GM23338 (cell line): ENCODE measurements around the gene PCNT. TPM values are rescaled to one million over a fixed set of nuclear protein-coding genes. Genes with fewer than 3 reads are reported as not detected.

Experiments
- ATAC-seq: fragments of 200-7000 bp; cut with Tn5 transposase; 3 replicates; pipeline ENCODE4 v1.9.1; 2020
- DNase-seq: peaks from one replicate; pipeline ENCODE4 v3.0.0-alpha.2; 2015; ENCODE audit warnings: low spot score
- H2AFZ ChIP-seq: fragments of 200-600 bp; sonication (generic); 2 replicates; pipeline ENCODE4 v1.8.0; 2016; ENCODE audit warnings: antibody characterized with exemption, mild to moderate bottlenecking, moderate library complexity
- H3F3A ChIP-seq: fragments of 200-600 bp; sonication (generic); replicated peaks from 2 replicates; pipeline ENCODE4 v1.8.0; 2017; ENCODE audit warnings: antibody characterized with exemption, mixed run types, low read depth
- H3K27ac ChIP-seq: fragments of 200-600 bp; sonication (generic); 2 replicates; pipeline ENCODE4 v1.6.1; 2016; ENCODE audit warnings: low read depth
- H3K27me3 ChIP-seq: fragments of 200-600 bp; sonication (generic); 2 replicates; pipeline ENCODE4 v1.8.0; 2016; ENCODE audit warnings: mild to moderate bottlenecking, mixed run types, moderate library complexity; ENCODE audit not compliant: insufficient read depth
- H3K36me3 ChIP-seq: fragments of 200-600 bp; sonication (generic); 2 replicates; pipeline ENCODE4 v1.8.0; 2016; ENCODE audit warnings: mild to moderate bottlenecking; ENCODE audit not compliant: insufficient read depth
- H3K4me1 ChIP-seq: fragments of 200-600 bp; sonication (generic); 2 replicates; pipeline ENCODE4 v1.8.0; 2016; ENCODE audit warnings: mild to moderate bottlenecking, moderate library complexity; ENCODE audit not compliant: insufficient read depth
- H3K4me2 ChIP-seq: fragments of 200-600 bp; sonication (generic); 2 replicates; pipeline ENCODE4 v1.7.1; 2017; ENCODE audit warnings: mixed run types
- H3K4me3 ChIP-seq: fragments of 200-600 bp; sonication (generic); 2 replicates; pipeline ENCODE4 v1.6.1; 2016; ENCODE audit warnings: mixed run types
- H3K79me2 ChIP-seq: fragments of 200-600 bp; sonication (generic); replicated peaks from 2 replicates; pipeline ENCODE4 v1.8.0; 2017; ENCODE audit warnings: mild to moderate bottlenecking; ENCODE audit not compliant: insufficient read depth
- H3K9me2 ChIP-seq: fragments of 200-600 bp; sonication (generic); 2 replicates; pipeline ENCODE4 v1.8.0; 2017; ENCODE audit not compliant: insufficient read depth
- H4K20me1 ChIP-seq: fragments of 200-600 bp; sonication (generic); replicated peaks from 2 replicates; pipeline ENCODE4 v1.8.0; 2017; ENCODE audit warnings: mild to moderate bottlenecking; ENCODE audit not compliant: insufficient read depth
- H3K27ac Mint-ChIP-seq: 2 replicates; pipeline ENCODE4 v1.8.0; 2020; ENCODE audit warnings: inconsistent platforms, mild to moderate bottlenecking, moderate library complexity, mixed read lengths
- H3K27me3 Mint-ChIP-seq: 3 replicates; pipeline ENCODE4 v1.8.0; 2022; ENCODE audit warnings: low read depth, mild to moderate bottlenecking, moderate library complexity, mixed read lengths, inconsistent platforms; ENCODE audit not compliant: insufficient read depth, poor library complexity
- H3K36me3 Mint-ChIP-seq: 3 replicates; pipeline ENCODE4 v1.8.0; 2021; ENCODE audit warnings: low read depth, mild to moderate bottlenecking, inconsistent platforms, moderate library complexity, mixed read lengths
- H3K4me1 Mint-ChIP-seq: 3 replicates; pipeline ENCODE4 v1.8.0; 2020; ENCODE audit warnings: mild to moderate bottlenecking, inconsistent platforms, mixed read lengths
- H3K4me3 Mint-ChIP-seq: 3 replicates; pipeline ENCODE4 v1.8.0; 2021; ENCODE audit warnings: moderate library complexity, mild to moderate bottlenecking, inconsistent platforms, mixed read lengths
- H3K9me3 Mint-ChIP-seq: 3 replicates; pipeline ENCODE4 v1.8.0; 2020; ENCODE audit warnings: moderate library complexity, mild to moderate bottlenecking, inconsistent platforms, mixed read lengths
- ETS1 ChIP-seq: IDR thresholded peaks from 2 replicates; pipeline ENCODE4 v1.6.1; 2016; ENCODE audit warnings: antibody characterized with exemption
- EZH2 ChIP-seq: fragments of 200-600 bp; sonication (generic); IDR thresholded peaks from one replicate; pipeline ENCODE4 v1.8.0; 2017; ENCODE audit warnings: antibody characterized with exemption, mild to moderate bottlenecking, low read depth; ENCODE audit not compliant: unreplicated experiment
- EZH2phosphoT487 ChIP-seq: fragments of 200-600 bp; sonication (generic); IDR thresholded peaks from one replicate; pipeline ENCODE4 v1.8.1; 2018; ENCODE audit warnings: antibody characterized with exemption; ENCODE audit not compliant: unreplicated experiment
- NANOG ChIP-seq: IDR thresholded peaks from 2 replicates; pipeline ENCODE4 v1.6.1; 2016; ENCODE audit warnings: antibody characterized with exemption, borderline replicate concordance
- STAT1 ChIP-seq: IDR thresholded peaks from one replicate; pipeline ENCODE4 v1.6.1; 2016; ENCODE audit warnings: antibody characterized with exemption; ENCODE audit not compliant: unreplicated experiment
- ZNF331 ChIP-seq: fragments of 250-450 bp; sonication (Bioruptor Pico); IDR thresholded peaks from 2 replicates; pipeline ENCODE4 v1.5.0; 2020; ENCODE audit warnings: low read depth, mild to moderate bottlenecking, moderate library complexity
- ZNF462 ChIP-seq: fragments of 250-450 bp; sonication (Bioruptor Pico); IDR thresholded peaks from 2 replicates; pipeline ENCODE4 v1.5.0; 2020; ENCODE audit warnings: mild to moderate bottlenecking, moderate library complexity
- polyA plus RNA-seq: library from polyadenylated mRNA; unstranded; fragments of >200 nt; fragmentation: Nextera tagmentation; extraction: Ambion mirVana; gene quantifications from 2 replicates; pipeline ENCODE4 v1.2.1, GENCODE V29; 2016
- total RNA-seq: library from RNA; depleted of rRNA; stranded (reverse); fragments of >200 nt; shearing (Covaris generic); gene quantifications from 2 replicates; pipeline ENCODE4 v1.2.3, GENCODE V29; 2014

PCNT gene
- total and polyA plus RNA-seq, 2 experiments from 2014 or later, result 39.6 to 46.1 TPM

- TF ChIP-seq ZNF462, result no peak
These were observed 102.5 kb downstream of the PCNT start (continued) for GRCh38 chr21:46426313-46427046.

GRCh38 chr21:46427516-46427915, 103.6 kb downstream of the PCNT start:
- Histone ChIP-seq H3K9me2 (no peaks in the 10 kb centered on the region), H3K4me2 (no peak overlapping the region), H3K27me3 (no peaks in the 10 kb centered on the region), H3K4me1 (peaks cover 13% of the 10 kb centered on the region), H3F3A (0 out of 2 replicates have a peak, but pooled peaks cover 3% of the 10 kb centered on the region), H3K4me3 (no peak overlapping the region), H3K27ac (no peak overlapping the region), H4K20me1 (no peaks in the 10 kb centered on the region), H3K36me3 (peaks cover 3% of the 10 kb centered on the region), H3K79me2 (no peaks in the 10 kb centered on the region), H2AFZ (no peak overlapping the region)
- H3K9me3 Mint-ChIP-seq, result no peaks in the 10 kb centered on the region
- no peak for ATAC-seq
- peaks cover 11% of the 10 kb centered on the region for H3K4me1 Mint-ChIP-seq
- no peak overlapping the region for H3K27ac Mint-ChIP-seq
- H3K27me3 Mint-ChIP-seq, result peaks cover 5% of the 10 kb centered on the region
- H3K4me3 Mint-ChIP-seq, result no peak overlapping the region
- TF ChIP-seq ZNF331 (CRISPR knock-in tag) (no peak), EZH2 (no peak), STAT1 (no peak), EZH2phosphoT487 (no peak), ETS1 (no peak), NANOG (no peak)
- DNase-seq, result no peak
- peaks cover 55% of the 10 kb centered on the region for H3K36me3 Mint-ChIP-seq
